GF-D8 (cell line): ENCODE results near the gene GNAQ.

Source experiments
- DNase-seq: peaks from one replicate; lab custom pipeline; 2025; lab: John Stamatoyannopoulos, UW

GNAQ gene

DNA sequence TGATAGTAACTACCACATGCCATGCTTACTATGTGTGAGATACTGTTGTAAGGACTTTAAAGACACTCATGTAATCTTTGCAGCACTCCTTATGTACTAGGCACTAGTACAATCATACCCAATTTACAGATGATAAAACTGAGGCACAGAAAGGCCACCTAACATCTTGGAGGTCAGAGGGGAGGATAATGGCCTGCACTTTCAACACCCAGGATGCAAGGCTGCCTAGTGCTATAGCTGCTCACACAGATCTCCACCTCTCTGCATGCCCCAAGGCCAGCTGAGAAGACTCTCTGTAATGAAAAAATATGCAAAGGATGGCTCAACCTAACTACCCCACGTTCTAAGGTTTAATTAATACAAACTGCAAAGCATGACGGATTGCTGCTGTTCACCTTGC is 57.2 kb downstream of the GNAQ start:
- DNase-seq: no peak

DNA sequence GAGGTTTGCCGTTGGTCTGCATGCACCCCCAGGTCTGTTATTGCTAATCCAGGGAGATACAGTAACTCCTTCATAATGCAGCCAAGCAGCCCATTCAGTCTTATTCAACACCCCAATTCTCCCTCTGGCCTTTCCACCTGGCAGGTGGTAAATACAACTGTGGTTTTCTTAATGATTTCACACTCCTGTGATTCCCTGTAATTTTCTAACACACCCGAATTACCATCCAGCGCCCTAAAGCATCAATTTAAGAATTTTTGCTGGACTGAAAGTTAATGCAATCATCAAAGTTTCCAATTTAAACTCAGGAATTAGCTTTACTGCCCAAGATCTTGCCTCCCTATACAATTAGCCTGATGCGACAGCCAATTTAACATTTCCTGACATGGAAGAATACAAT is 62.5 kb downstream of the GNAQ start:
- DNase-seq: no peak

DNA sequence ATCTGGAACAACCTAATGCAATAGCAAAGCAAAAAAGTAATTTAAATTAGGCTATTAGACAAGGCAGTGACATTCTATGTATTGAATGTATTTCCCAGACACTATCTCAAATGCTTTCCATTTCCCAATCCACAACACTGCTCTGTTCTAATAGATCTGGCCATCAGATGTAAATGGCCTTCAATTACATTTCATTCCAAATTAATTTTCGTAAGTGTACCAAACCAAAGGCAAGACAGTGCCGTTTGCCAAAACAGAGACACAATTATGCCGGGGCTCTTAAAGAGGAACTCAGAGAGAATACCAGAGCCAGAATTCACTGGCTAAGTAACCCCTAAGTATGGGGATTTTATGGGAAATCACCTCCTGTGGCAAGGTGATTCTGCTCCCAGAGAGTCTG is 63.1 kb downstream of the GNAQ start:
- DNase-seq: no peak

DNA sequence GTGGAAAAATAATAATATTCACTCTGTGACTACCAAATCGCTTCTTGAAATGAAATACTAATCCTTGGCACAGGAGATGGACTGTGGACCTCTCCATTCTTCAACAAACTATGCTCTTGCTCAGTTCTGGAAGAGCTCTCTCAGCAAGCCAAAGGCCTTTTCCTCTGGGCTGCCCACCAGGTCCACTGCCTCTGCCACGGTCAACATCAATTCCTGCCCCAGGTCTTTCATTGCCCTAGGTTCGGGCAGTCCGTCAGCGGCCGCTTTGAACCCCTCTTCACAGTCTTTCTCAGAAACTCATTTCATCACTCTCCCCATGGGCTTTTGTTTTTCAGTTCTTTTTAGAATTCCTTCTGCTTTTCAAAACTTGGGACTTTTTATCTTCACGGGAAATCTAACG is 64.9 kb downstream of the GNAQ start:
- no peak for DNase-seq

DNA sequence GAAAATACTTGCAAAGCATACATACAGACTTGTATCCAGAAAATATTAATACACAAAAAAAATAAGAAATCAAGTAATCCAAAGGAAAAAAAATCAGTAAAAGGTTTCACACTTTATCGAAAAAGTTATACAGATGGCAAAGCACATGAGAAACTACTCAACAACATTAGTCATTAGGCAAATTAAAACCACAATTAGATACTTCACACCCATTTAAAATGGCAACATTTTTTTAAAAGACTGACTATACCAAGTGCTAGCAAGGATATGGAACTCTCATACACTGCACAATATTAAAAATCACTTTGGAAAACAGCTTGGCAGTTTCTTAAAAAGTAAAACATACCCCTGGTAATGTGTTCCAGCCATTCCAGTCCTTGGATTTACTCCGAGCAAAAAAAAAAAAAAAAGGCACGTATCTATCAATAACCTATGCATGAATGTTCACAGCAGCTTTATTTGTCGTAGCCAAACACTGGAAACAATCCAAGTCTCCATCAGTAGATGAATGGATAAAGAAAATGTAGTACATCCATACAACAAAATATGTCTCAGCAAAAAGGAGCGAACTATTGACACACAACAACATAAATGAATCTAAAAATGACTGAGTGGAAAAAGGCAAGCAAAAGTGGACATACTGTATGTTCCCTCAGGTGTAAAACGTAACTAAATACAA is 66.0 kb downstream of the GNAQ start:
- no peak for DNase-seq

DNA sequence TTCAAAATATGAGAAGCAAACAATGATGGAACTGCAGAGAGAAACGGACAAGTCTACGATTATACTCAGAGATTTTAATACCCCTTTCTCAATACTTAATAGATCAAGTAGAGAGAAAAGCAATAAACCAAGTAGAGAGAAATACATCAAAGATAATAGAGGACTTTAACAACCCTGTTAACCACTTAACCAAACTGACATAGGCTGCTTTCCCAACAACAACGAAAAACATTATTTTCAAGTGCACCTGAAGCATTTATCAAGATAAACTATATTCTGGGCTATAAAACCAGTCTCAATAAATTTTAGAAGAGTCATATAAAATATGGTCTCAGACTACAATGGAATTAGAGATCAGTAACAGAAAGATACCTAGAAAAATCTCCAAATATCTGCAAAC is 67.4 kb downstream of the GNAQ start:
- no peak for DNase-seq

DNA sequence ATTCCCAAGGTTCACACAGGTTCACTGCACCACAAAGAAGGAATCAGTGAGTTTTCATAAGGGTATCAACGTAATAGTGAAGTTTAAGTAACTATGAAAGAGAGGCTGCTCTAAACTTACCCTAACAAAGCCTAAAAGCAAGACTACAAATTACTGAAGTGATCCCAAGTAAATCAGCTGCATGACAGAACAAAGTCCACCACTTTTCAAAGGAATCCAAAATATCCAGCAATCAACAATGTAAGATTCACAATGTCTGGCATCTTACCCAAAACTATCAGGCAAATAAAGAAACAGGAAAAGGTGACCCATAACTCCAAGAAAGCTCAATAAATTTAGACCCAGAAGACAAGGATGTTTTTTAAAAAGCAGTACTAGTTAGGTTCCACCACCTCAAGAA is 70.1 kb downstream of the GNAQ start:
- DNase-seq: no peak

DNA sequence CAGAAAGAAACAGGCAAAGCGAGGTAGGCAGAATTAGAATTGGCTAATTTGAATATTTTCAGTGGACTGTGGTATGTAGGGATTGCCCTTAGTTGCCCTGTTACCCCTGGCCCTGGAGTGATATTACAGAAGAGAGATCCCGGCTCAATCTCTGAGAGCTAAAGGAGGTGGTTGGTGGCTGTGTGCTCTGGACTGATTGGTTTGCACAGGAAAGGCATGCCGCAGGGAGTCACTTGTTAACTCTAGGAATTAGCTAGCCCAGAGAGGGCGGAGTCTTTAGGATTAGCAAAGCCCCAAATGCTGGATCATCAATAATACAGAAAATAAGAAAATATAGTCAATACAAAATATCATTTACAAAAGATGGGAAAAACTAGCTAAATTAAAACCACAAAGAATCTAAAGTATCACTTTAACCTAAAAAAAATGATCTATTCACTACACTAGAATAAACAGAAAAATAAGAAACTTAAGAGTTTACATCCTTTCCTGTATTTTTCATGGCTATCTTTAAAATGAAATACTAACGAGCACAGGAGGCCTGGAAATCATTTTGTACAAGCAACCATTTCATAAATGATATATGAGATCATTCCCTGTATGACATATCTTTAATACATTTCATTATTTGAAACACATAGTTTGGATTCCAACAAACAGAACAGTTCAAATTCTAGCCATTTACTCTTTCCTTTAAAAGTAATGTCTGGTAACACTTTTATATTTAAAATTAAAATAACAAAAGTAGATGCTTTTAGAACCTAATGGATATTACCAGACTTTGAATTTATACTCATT is 71.1 kb downstream of the GNAQ start:
- no peak for DNase-seq

DNA sequence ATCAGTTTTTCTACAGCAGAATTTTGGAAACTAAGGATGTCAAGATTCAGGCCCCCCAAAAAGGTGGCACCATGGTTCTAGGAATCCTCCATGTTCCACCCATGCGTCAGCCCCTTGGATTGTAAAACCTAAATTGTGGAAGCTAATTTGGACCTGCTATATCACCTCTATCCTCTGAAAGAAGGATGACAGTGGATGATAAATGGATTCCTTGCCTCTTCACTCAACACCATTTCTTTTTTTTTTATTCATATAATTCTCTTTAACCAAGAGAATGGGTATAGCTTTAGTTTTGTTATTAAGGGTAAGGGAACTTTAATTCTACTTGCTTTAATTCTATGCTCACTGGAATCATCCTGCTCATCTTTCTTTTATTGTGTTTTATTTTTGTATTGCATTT is 71.8 kb downstream of the GNAQ start:
- no peak for DNase-seq

DNA sequence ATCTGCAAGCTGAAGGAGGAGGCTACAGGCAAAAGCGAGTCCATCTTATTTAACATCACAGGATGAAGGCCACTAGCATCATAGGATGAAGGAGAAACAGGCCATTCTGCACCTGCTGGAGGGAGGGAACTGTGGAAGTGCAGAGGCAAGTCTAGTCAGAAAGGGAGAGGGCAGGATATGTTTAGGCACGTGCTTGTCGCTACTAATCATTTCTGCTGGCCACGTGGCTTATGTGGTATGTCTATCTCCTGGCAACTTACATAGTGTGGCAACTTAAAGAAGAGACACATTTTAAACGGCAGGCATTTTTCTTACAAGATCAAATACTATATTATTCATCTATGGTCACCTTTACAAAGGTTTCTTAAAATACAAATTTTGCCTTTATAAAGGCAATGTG is 74.0 kb downstream of the GNAQ start:
- DNase-seq: no peak

DNA sequence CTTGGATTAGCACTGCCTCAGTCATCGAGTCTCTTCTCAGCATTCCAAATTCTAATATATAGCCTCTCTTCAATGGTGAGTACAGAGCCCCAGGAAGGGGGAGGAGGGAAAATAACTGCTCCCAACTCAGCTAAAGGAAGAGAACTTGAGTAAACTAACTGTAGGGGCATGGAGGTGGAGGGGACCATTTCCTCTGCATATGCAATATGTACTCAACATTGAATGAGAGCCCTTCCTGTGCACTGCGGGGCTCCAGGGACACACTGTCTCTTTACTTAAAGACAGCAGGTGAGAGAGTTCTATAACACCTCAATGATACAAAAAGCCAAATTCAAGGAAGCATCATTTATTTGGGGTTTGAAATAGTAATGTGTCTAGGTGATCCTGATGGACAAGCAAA is 75.1 kb downstream of the GNAQ start:
- no peak for DNase-seq

DNA sequence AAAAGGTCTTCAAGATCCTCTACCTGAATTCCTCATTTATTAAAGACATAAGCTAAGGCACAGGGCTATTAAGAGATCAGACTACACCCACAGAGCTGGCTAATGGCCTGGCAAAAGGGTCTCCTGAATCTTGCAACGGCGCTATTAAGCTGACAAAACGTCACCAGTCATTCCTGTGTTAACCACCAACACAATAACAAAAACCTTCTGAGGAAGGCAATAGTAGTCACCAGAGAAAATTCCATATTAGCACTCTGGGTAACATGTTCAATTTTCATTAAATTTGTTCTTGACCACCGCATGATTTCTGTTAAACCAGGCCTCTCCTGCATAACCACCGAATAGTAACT is 77.0 kb downstream of the GNAQ start:
- DNase-seq: no peak

DNA sequence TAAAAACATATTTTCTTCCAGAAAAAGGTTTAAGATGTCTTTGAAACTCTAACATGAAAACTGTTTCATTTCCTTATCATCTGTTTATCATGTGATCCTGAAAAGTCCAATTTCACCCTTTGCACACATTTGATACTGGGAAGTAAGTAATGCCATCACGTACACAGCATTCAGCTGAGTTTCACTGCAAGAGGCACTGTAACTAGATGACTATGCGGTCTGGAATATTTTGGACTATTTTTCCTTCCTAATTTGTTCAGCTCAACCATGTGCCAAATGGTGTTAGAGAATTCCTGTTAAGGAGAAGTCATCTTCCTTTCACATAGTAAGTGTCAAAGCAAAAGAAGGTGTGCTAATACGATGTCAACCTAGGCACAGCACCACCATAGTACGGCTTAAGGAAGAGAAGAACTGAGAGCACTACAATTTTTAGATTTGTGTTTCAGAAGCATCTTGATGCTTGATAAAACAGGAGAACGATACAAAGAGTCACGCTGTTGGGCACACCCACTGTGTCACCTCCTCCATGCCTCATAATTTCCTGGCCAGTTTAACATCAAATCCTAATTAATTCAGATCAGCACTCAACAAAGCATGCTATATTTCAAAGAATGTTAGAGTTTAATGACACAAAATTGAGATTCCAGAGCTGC is 77.5 kb downstream of the GNAQ start:
- DNase-seq: no peak

DNA sequence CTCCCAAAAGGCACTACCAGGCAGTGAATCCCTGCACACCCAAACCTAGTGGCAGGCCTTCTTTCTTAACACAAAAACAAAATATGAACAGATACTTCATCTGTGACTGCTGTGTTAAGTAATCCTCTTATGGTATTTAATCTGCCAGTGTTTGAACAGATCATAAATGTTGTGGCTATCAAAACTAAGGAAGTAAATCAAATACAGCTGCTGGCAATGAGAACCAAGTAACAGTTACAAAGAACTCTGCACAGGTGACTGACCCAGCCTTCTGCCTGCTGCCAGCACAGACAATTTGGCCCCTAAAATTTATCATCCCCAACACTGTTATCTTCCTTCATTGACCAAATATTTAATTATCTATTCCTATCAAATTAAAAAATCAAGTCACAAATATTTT is 78.0 kb downstream of the GNAQ start:
- DNase-seq: peak; percentile 49

DNA sequence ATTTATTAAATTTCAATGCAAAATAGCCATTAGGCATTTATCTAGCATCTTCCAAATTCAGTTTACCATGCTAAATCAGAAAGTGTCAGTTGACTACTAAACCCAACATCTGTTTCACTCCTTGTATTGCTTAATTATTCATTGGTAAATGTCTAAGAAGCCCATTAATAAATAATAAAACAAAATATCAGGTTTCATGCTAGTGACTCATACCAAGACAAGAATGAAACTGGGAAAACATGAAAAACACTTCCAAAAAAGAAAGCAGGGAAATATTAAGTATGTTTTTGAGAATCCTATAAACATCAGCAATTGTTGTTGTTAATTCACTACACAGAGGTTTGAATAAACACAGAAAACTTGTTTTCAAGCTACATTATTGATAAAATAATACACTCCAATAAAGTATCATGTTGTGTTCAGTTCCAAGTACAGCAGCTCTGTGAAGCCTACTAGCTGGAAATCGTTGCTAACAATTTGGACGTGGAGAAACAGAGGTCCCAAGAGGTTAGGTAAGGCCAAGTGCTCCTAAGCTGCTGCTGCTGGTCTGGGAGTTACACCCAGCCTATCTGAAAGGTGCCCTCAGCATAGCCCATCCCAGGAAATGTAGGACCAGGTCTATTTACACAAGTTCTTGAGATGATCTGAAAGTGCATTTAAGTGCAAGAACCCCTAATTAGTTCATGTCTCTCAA is 78.8 kb downstream of the GNAQ start:
- no peak for DNase-seq

DNA sequence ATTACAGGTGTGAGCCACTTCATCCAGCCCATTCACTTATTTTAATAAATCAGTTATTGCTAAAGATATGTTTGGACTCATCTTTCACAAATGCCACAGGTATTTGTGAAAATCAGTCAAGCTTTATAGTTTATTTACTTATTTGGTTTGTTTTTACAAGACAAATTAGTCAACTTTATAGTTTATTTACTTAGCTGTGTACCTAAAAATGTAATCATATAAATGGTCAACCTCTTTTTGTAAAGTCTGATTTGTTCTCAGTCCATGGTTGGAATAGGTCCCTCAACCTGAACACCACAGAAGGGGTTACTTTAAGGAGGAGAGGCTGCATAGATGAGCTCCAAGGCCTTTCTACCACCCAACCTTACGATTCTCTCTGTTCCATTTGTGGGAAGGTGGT is 80.2 kb downstream of the GNAQ start:
- no peak for DNase-seq

DNA sequence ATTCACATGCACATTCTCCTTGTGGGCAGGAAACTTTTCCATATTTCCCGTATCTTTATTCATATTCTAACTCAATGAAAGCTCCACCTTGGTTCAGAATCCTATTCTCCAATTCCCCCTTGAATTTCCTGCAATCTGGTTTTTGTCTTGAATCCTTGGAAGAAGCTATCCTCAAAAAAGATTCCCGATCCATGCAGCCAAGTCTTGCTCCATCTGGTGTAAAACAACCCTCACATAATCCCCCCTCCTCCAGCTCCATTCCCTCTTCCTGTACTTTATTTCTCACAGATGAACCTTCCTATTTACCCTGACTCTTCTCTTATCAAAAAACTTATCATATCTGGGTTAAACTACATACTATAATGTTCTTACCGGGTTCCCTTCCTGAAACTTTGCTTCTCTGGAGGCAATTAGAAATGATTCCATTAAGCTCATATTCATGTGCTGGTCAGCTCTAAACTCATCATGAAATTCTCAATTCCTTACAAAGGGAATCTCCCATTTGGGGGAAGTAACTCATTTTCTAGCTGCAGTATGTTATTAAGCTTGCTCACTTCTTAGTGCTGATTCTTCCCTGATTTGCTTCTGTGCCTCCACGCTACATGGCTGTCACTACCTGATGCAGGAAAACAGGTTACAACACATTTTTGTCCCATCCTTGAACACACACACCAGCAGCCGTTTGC is 81.7 kb downstream of the GNAQ start:
- DNase-seq: no peak

DNA sequence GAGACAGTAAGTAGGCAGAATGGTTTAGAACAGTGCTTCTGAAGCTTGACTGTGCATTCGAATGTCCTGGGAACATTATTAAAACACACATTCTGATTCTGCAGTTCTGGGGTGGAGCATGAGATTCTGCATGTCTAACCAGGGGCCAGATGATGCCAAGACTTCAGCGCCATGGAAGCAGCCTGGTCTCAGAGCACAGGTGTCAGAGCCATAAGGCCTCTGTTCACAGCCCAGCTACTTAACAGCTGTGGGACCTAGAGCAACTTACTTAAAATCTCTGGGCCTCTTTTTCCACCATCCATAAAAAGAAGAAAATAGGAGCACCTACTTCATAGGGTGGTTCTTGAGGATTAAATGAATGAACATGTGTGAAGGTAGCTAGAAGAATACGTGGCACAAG is 84.0 kb downstream of the GNAQ start:
- no peak for DNase-seq

DNA sequence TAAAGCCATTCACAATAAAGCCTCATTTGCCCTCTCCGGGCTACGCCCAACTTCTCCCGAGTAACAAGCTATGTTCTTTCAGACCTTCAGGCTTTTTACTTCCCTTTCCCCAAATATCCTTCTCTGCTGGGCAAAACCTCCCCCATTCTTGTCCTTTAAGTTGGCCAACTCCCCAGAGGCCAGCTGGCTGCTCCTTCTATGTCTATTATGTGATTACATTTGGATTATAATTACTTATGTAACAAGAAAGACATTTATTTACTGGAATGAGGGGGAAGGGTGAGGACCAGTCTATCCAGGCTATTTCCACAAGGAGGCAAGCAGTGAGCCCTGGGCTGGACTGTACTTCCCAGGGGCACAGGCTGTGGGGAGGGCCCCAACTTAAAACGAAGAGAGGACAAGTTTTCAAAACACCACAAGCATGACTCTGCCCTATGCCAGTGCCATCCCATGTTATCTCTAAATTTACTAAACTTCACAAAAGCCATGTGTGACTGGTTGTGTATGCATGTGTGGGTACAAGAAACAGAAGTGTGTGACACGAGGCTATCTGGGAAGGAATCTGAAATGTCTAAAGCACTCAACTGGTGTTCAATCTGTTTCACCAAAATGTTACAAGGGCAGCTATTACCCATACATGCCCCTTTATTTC is 84.5 kb downstream of the GNAQ start:
- peak; percentile 34 for DNase-seq

DNA sequence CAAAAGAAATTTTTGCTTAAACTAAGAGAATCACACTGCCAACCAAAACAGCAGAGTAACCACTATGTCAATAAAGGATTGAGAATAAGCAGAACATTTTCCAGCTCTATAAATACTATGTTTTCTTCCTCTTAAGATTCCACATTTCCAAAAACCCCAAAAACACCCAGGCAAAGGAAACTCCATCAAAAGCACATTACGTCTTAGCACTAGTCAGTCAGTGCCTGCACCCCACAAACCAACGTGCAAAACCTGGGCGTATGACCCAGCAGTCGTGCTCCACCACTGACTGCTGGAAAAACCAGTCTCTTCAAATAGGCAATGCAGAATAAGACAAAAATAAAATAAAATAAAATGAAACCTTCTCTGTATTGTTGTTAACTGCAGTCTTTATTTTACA is 85.3 kb downstream of the GNAQ start:
- DNase-seq: no peak

DNA sequence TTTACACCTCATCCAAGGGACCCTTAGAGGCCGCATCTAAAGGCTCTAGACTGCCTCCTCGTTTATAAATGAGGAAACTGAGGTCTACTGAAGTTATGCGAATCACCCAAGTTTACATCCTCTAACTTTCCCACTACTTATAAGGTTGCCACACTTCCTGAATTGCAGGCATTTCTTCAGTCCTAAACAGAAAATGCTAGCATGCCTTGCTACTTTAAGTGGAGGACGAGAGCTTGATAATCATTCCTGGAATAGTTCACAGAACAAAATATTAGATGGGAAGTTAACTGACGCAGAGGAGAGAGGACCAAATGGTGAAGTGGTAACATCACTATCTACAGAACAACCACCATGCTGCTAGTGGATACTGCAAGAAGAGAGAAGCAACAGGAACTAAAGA is 85.8 kb downstream of the GNAQ start:
- DNase-seq: peak; percentile 88
